Panc1 (cell line): Measurements from ENCODE around the gene FAM53A. TPM values are rescaled to one million over a fixed set of nuclear protein-coding genes. Genes with fewer than 3 reads are reported as not detected.

Source experiments
- ATAC-seq: fragments of 200-7000 bp; cut with Tn5 transposase; 2 replicates; pipeline ENCODE4 v1.9.1; 2020; ENCODE audit warnings: mild to moderate bottlenecking, moderate library complexity
- Bru-seq: library from RNA; stranded (reverse); fragments of 400-500 nt; gene quantifications from one replicate; lab custom pipeline; 2021; lab: Mats Ljungman, UMichigan
- BruChase-seq, 2 experiments: library from RNA; stranded (reverse); fragments of 400-500 nt; gene quantifications; one replicate each; lab custom pipeline; 2021; lab: Mats Ljungman, UMichigan
- BruUV-seq: library from RNA; stranded (reverse); fragments of 400-500 nt; replicated peaks from 2 replicates; lab custom pipeline; 2021; lab: Mats Ljungman, UMichigan
- CTCF ChIA-PET: fragments of 300-600 bp; sonication (Branson Sonifier 250); formaldehyde crosslinking; loops from one replicate; lab custom pipeline; 2022; ENCODE audit warnings: antibody characterized with exemption; lab: Charles Lee
- POLR2A ChIA-PET: fragments of 300-600 bp; sonication (Branson Sonifier 250); formaldehyde crosslinking; loops from one replicate; lab custom pipeline; 2022; ENCODE audit warnings: antibody characterized with exemption; lab: Charles Lee
- DNase-seq: peaks from one replicate; pipeline ENCODE4 v3.0.0-alpha.2; 2010; ENCODE audit warnings: low read depth, low spot score
- H3K27ac ChIP-seq: 2 replicates; pipeline ENCODE4 v1.5.1; 2011; ENCODE audit warnings: mild to moderate bottlenecking, low read length, inconsistent platforms
- H3K27me3 ChIP-seq: fragments of 200-500 bp; sonication (Bioruptor generic); 2 replicates; pipeline ENCODE4 v1.6.0; 2014; ENCODE audit warnings: low read length, inconsistent platforms; ENCODE audit not compliant: control insufficient read depth, insufficient read depth
- H3K36me3 ChIP-seq: fragments of 200-500 bp; sonication (Bioruptor generic); 2 replicates; pipeline ENCODE4 v1.5.1; 2014; ENCODE audit warnings: inconsistent platforms, mild to moderate bottlenecking, low read length, moderate library complexity; ENCODE audit not compliant: control insufficient read depth, insufficient read depth
- H3K4me1 ChIP-seq: 2 replicates; pipeline ENCODE4 v1.5.1; 2011; ENCODE audit warnings: inconsistent platforms, mild to moderate bottlenecking, low read length, moderate library complexity; ENCODE audit not compliant: control insufficient read depth, insufficient read depth
- H3K4me3 ChIP-seq, 2 experiments: 2 replicates each; pipeline ENCODE4 v1.5.1; 2011 to 2012; ENCODE audit warnings: low read depth in 2 of 2, low read length in 2 of 2, mild to moderate bottlenecking in 2 of 2, inconsistent platforms in 1 of 2, moderate library complexity in 1 of 2
- H3K9me3 ChIP-seq: fragments of 200-500 bp; sonication (Bioruptor generic); 2 replicates; pipeline ENCODE4 v1.5.1; 2014; ENCODE audit warnings: low read depth, mild to moderate bottlenecking, inconsistent platforms, low read length, moderate library complexity; ENCODE audit not compliant: control insufficient read depth, insufficient read depth
- POLR2AphosphoS5 ChIP-seq: IDR thresholded peaks from 2 replicates; pipeline ENCODE4 v1.6.1; 2012; ENCODE audit warnings: mild to moderate bottlenecking, low read depth, low read length, moderate library complexity
- SIN3A ChIP-seq: IDR thresholded peaks from 2 replicates; pipeline ENCODE4 v1.6.1; 2012; ENCODE audit warnings: low read depth, mild to moderate bottlenecking, low read length, moderate library complexity, borderline replicate concordance; ENCODE audit not compliant: insufficient read depth
- TCF7L2 ChIP-seq: IDR thresholded peaks from 2 replicates; pipeline ENCODE4 v1.6.1; 2011; ENCODE audit warnings: mild to moderate bottlenecking, low read depth, low read length, inconsistent platforms
- in situ Hi-C: cut with HindIII; loops from 2 replicates; pipeline ENCODE4 v1.10.0; 2016; ENCODE audit warnings: low sequenced_read_pairs, low pct_unique_long_range_greater_than_20kb
- intact Hi-C: fragments of 100-400 bp; cut with micrococcal nuclease; formaldehyde crosslinking; loops from one replicate; pipeline ENCODE4 v1.10.0; 2022; ENCODE audit not compliant: unreplicated experiment
- long read RNA-seq: library from polyadenylated mRNA; unstranded; transcript quantifications from one replicate; pipeline ENCODE4 v2.0.0, GENCODE V29; 2021; ENCODE audit not compliant: unreplicated experiment
- polyA plus RNA-seq: library from polyadenylated mRNA; unstranded; fragments of >200 nt; gene quantifications from one replicate; pipeline ENCODE4 v1.2.1, GENCODE V29; 2012; ENCODE audit warnings: missing spikeins; ENCODE audit not compliant: insufficient read length
- total RNA-seq: library from RNA; stranded (reverse); gene quantifications from one replicate; pipeline ENCODE4 v1.2.1, GENCODE V29; 2021; ENCODE audit not compliant: unreplicated experiment
- TF ChIP-seq, protein P1 (sequence below): fragments of 450-650 bp; IDR thresholded peaks from 2 replicates; pipeline ENCODE4 v1.5.1; 2017; ENCODE audit warnings: mild to moderate bottlenecking
- TF ChIP-seq, protein P2 (sequence below), 2 experiments: IDR thresholded peaks; 2 replicates each; pipeline ENCODE4 v1.6.1; 2011 to 2012; ENCODE audit warnings: low read depth in 2 of 2, control low read depth in 1 of 2, low read length in 1 of 2, mild to moderate bottlenecking in 1 of 2, moderate library complexity in 1 of 2; ENCODE audit not compliant: insufficient read depth in 1 of 2

FAM53A gene, protein sequence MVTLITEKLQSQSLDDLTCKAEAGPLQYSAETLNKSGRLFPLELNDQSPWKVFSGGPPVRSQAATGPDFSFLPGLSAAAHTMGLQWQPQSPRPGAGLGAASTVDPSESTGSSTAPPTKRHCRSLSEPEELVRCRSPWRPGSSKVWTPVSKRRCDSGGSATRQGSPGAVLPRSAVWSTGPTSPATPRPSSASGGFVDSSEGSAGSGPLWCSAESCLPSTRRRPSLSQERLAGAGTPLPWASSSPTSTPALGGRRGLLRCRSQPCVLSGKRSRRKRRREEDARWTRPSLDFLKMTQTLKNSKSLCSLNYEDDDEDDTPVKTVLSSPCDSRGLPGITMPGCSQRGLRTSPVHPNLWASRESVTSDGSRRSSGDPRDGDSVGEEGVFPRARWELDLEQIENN
- total RNA-seq (7.0 TPM), Bru-seq, nascent RNA (percentile 45 among the genes with signal in this experiment), BruChase-seq, experiment 1, labeled RNA remaining after a 2-hour chase (percentile 55 among the genes with signal in this experiment), BruChase-seq, experiment 2, labeled RNA remaining after a 6-hour chase (percentile 62 among the genes with signal in this experiment)
- 4.6 TPM for polyA plus RNA-seq
- long read RNA-seq, transcript FAM53A-201 (5 exons, 2,802 nt), result major isoform, 6 of 20 reads
- long read RNA-seq, partial matches to known transcripts, result 1 of 20 reads
- long read RNA-seq, other reads (novel, unspliced or antisense), result 10 of 20 reads

DNA sequence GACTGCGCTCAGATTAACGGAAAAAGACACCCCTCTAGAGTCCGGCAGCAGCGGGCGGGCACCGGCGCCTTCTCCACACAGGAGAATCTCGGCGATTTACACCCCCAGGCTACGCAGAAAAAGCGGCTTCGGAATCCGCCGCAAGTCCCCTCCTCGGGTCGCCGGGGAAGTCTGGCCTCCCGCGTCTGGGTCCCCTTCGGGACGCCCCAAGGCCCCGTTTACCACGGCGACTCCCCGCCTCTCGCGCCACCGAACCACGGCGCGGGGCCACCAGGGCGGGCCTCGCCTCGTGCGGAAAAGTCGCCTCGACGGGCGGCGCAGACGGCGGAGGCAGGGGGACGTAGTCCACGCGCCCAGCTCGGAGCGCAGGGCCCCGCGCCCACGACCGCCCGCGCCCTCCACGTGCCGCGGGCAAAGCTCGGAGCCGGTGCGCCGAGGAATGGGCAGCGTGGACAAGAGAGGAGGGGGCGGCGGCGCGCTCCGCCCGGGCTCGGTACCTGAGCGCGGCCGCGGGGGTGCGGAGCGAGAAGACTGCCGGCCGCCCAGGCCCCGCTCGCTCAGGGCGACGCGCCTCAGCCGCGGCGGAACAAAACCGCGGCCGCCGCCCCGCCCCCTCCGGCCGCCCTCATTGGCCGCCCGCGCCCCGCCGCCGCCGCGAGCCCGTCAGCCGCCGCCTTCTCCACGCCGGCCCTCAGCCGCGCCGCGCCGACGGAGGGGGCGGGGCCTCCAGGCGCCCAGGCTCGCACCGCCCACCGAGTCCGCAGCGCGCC, at the start of gene FAM53A:
Gene FAM53A (minus strand): TSS at position 578 of the 770 bp plus-strand sequence. CDS start 15,572 bp downstream, outside the sequence.
- POLR2A ChIA-PET, result no interaction called here

DNA sequence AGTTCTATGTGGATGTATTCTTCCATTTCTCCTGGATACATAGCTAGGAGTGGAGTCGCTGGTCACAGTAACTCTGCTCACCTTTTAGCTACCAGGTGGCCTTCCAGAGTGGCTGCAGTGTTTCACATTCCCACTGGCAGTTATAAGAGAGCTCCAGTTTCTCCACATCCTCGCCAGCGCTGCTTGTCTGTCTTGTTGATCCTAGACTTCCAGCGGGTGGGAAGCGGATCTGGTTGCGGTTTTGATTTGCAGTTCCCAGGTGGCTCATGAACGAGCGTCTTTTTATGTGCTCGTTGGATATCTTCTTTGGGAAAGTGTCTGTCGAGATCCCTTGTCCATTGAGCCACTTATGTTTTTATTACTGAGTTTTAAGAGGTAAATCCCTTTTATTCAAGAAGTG, 48.8 kb upstream of the FAM53A start:
- no peaks in the 10 kb centered on the region for H3K4me1 ChIP-seq
- TF ChIP-seq, protein P1, sequence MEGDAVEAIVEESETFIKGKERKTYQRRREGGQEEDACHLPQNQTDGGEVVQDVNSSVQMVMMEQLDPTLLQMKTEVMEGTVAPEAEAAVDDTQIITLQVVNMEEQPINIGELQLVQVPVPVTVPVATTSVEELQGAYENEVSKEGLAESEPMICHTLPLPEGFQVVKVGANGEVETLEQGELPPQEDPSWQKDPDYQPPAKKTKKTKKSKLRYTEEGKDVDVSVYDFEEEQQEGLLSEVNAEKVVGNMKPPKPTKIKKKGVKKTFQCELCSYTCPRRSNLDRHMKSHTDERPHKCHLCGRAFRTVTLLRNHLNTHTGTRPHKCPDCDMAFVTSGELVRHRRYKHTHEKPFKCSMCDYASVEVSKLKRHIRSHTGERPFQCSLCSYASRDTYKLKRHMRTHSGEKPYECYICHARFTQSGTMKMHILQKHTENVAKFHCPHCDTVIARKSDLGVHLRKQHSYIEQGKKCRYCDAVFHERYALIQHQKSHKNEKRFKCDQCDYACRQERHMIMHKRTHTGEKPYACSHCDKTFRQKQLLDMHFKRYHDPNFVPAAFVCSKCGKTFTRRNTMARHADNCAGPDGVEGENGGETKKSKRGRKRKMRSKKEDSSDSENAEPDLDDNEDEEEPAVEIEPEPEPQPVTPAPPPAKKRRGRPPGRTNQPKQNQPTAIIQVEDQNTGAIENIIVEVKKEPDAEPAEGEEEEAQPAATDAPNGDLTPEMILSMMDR, result no peak
- DNase-seq (no peak), ATAC-seq (no peak)
- no peak overlapping the region for H3K4me3 ChIP-seq
- in situ Hi-C loops, result no loop called here
- no peak overlapping the region for H3K27ac ChIP-seq
- H3K27me3 ChIP-seq, result no peaks in the 10 kb centered on the region
- ChIA-PET CTCF (no interaction called here), POLR2A (interaction anchor here (0.6 kb wide), 1 partner anchor 13 kb away, joined by 4 read pairs; no protein-coding TSS in a partner anchor)
- no TSS peak for BruUV-seq
- H3K36me3 ChIP-seq, result peaks cover 7% of the 10 kb centered on the region; the same call in 1 of the 2 replicates
- intact Hi-C loops, result no loop called here
- H3K9me3 ChIP-seq, result no peaks in the 10 kb centered on the region

More for the DNA sequence above, at the start of gene FAM53A:
- Histone ChIP-seq H3K27me3 (no peaks in the 10 kb centered on the region), H3K9me3 (no peaks in the 10 kb centered on the region), H3K36me3 (no peaks in the 10 kb centered on the region), H3K4me3 (peak within 1 kb of the TSS; percentile 61 to 66), H3K27ac (peak within 1 kb of the TSS; percentile 86), H3K4me1 (peaks cover 15% of the 10 kb centered on the region)
- in situ Hi-C loops (no loop called here), intact Hi-C loops (no loop called here)
- no TSS peak for BruUV-seq
- no peak for DNase-seq
- CTCF ChIA-PET, result no interaction called here
- TF ChIP-seq, protein P1, result no peak
- TF ChIP-seq, protein P2, sequence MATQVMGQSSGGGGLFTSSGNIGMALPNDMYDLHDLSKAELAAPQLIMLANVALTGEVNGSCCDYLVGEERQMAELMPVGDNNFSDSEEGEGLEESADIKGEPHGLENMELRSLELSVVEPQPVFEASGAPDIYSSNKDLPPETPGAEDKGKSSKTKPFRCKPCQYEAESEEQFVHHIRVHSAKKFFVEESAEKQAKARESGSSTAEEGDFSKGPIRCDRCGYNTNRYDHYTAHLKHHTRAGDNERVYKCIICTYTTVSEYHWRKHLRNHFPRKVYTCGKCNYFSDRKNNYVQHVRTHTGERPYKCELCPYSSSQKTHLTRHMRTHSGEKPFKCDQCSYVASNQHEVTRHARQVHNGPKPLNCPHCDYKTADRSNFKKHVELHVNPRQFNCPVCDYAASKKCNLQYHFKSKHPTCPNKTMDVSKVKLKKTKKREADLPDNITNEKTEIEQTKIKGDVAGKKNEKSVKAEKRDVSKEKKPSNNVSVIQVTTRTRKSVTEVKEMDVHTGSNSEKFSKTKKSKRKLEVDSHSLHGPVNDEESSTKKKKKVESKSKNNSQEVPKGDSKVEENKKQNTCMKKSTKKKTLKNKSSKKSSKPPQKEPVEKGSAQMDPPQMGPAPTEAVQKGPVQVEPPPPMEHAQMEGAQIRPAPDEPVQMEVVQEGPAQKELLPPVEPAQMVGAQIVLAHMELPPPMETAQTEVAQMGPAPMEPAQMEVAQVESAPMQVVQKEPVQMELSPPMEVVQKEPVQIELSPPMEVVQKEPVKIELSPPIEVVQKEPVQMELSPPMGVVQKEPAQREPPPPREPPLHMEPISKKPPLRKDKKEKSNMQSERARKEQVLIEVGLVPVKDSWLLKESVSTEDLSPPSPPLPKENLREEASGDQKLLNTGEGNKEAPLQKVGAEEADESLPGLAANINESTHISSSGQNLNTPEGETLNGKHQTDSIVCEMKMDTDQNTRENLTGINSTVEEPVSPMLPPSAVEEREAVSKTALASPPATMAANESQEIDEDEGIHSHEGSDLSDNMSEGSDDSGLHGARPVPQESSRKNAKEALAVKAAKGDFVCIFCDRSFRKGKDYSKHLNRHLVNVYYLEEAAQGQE (IDR thresholded peaks at IDR 0.05; ENCODE audit: insufficient read depth in 1 of 2, low read depth in 2 of 2, low read length in 1 of 2), result no peak
- TF ChIP-seq SIN3A (no peak), POLR2AphosphoS5 (no peak), TCF7L2 (no peak)
- peak; percentile 93 for ATAC-seq
